Hematopoietic multipotent progenitor cell (in vitro differentiated cells): ENCODE data around the gene GLT8D1. TPM values are rescaled to one million over a fixed set of nuclear protein-coding genes. Genes with fewer than 3 reads are reported as not detected.

Experiments used
- DNase-seq, 3 donors: peaks; one replicate each; pipeline ENCODE4 v3.0.0-alpha.2; 2011 to 2015; ENCODE audit warnings: low read depth in 2 of 3, low spot score in 2 of 3
- total RNA-seq: library from RNA; depleted of rRNA; stranded (reverse); fragments of >200 nt; gene quantifications from one replicate; pipeline ENCODE4 v1.2.3, GENCODE V29; 2012

GLT8D1 gene
- total RNA-seq, 1 donor: 31.0 TPM

DNA sequence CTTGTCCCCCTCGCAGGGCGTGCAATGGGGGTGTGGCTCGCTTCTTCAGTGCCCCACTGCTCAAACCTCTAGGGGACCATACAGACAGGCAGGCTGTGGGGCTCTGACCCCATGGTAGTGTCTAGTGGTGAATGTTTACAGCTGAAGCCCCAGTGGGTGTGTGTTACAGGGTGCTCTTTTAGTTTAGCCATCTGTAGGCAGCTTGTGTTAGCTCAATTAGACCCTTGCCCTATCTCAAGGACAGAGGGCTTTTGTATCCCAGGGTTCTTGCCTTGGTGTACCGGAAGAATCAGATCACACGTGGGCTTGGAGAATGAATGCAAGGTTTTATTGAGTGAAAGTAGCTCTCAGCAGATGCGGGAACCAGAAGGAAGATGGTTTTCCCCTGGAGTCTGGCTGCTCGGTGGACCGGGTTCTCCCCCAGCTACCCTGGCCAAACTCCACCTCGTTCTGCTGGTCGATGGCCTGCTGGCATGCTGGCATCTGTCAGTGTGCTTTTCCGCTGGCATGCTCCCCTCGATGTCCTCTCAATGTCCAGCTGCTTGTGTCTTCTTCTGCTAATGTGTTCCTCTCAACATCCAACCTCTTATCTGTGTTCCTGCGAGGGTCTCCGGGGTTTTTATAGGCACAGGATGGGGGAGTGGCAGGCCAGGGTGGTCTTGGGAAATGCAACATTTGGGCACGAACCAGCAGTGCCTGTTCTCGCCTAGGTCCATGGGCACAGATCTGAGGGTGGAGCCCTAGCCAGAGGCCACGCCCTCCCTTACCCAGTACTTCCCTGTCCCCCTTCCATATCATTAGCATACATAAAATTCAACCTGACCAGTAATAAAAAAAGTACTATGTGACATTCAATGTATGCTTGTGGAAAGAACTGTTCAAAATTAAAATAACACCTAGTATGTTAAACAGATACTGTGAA lies 7.0 kb upstream of the GLT8D1 start:
- DNase-seq: no peak

DNA sequence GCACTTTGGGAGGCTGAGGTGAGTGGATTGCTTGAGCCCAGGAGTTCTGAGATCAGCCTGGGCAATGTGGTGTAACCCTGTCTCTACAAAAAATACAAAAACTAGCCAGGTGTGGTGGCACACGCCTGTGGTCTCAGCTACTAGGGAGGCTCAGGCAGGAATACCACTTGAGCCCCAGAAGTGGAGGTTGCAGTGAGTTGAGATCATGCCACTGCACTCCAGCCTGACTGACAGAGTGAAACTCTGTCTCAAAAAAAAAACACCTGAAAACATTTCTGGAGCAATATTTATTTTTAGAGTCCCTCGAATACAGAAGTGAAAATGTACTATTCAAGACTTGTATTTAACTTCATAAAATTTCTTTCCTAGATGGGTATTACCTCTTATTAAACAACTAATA lies 4.9 kb upstream of the GLT8D1 start:
- DNase-seq: no peak

DNA sequence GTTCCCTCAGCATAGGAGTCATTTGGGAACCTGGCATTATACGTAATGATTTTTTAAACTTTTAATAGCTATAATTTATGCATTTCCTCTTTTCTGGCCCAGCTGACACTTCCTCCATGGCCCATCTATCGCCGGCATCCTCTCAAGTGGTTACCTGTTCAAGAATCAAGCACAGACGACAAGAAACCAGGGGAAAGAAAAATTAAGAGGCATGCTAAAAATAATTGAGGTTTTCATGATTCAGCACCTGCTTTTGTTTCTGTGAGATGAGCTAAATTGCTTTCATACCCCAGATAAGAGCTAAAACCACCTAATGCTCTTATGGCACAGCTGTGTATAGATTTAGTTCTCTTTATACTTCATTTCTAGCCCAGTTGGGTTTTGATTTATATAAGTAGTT lies 2.0 kb upstream of the GLT8D1 start:
- peak in 2 of 3 donors; percentile 56 to 86 for DNase-seq

DNA sequence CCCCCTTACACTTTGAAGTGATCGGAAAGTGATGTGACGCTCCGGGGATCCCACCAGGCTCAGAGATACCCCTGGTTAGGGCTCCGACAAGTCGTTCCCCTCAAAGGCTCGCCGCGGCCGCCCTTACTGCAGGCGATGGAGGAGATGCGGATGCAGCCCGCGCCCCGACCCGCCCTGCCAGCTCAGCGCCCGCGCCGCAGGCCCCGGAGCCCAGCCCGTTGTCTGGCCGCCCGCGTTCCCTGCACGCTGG lies 228 bp downstream of the GLT8D1 start:
- no peak for DNase-seq

GRCh38 chr3:52704611-52705437 lies 767 bp downstream of the GLT8D1 start:
- DNase-seq: no peak

GRCh38 chr3:52703341-52703740 lies 2.2 kb downstream of the GLT8D1 start:
- no peak for DNase-seq

- no peak for DNase-seq
Measured at GRCh38 chr3:52697632-52697965, 8.0 kb downstream of the GLT8D1 start.

DNA sequence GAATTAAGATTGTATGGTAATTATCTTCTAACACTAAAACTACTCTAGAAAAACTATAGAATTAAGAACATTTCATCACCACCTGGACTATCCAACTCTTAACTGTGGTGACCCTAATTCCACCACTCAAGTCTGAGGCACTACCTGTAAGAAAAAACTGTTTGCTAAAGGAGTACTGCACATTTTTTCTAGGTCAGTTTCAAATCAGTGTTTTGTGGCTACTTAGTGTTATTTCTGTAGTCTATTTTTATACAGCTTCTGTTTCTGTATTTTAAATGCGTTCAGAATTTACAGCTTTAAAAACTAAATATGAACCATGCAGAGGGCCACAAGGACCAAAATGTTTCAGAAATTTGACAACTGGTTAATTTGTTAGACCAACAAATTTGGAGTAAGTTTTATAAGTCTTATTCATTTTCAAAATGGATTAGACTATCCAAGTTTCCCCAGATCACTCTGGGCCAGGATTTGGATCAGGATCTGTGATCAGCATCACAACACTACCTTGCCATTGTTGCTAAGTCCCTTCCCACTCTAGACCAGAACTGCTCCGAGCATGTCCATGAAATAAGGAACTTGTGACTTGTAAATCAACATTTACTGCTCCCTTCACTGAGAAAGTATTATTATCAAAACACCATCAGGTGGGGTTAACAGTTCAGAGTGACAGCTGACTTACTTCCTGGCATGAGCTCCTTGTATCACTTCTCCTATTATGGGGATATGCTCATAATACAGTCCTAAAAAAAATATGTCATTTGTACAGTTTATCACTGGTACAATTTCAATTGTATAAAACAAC lies 8.6 kb downstream of the GLT8D1 start:
- DNase-seq: no peak

- DNase-seq: no peak
Measured at GRCh38 chr3:52695798-52696671, 9.6 kb downstream of the GLT8D1 start.

- no peak for DNase-seq
Measured at GRCh38 chr3:52694528-52695189, 10.9 kb downstream of the GLT8D1 start.

DNA sequence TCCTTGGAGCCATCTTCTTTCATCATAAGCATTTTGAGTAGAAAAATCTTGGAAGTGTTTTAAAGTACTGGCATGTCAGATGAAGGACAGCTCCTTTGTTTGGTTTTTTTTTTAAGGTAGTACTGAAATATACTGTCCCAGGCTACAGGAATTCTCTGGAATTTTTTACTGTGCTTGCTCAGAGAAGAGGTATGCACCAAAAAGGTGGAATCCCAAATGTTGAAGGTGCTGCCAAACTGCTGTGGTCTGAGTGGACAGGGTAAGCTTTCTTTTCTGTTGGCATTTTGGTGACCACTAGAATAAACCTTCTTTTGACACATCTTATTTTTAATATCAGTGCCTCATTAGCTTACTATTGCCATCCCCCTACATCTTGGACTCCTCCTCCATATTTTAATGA lies 12.5 kb downstream of the GLT8D1 start:
- no peak for DNase-seq

- DNase-seq: no peak
Measured at GRCh38 chr3:52690560-52690959, 15.0 kb downstream of the GLT8D1 start.

DNA sequence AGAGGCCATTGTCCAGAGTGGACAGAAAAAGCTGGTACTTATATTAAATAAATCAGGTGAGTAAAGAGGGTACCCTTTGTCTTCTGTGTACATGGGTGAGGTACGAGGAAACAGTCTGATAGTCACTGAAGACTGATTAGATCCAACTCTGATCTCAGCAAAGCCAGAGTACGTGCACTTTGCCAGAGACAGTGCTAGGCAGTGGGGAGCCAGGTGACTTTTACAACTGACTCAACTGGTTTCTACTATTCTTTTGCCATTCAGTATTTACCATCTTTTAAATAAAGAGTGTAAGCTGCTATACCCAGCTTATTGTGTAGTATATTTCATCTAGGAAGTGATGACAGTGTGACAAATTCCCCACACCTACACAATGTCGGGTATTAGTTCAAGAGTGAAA lies 16.4 kb downstream of the GLT8D1 start:
- no peak for DNase-seq

DNA sequence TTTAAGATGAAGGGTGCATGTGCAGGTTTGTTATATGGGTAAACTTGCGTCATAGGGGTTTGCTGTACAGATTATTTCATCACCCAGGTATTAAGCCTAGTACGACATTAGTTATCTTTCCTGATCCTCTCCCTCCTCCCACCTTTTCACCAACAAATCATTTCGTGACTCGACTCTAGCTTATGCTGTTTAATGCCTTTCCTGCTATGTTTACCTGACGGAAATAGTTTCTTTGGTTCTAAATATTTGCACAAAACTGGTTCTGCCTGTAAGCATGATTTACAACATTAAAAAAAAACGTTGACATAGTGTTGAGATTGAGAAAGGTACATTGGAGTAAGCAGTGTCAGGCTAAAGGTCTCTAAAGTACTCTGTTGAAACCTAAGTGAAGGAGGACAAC lies 17.3 kb downstream of the GLT8D1 start:
- no peak for DNase-seq

DNA sequence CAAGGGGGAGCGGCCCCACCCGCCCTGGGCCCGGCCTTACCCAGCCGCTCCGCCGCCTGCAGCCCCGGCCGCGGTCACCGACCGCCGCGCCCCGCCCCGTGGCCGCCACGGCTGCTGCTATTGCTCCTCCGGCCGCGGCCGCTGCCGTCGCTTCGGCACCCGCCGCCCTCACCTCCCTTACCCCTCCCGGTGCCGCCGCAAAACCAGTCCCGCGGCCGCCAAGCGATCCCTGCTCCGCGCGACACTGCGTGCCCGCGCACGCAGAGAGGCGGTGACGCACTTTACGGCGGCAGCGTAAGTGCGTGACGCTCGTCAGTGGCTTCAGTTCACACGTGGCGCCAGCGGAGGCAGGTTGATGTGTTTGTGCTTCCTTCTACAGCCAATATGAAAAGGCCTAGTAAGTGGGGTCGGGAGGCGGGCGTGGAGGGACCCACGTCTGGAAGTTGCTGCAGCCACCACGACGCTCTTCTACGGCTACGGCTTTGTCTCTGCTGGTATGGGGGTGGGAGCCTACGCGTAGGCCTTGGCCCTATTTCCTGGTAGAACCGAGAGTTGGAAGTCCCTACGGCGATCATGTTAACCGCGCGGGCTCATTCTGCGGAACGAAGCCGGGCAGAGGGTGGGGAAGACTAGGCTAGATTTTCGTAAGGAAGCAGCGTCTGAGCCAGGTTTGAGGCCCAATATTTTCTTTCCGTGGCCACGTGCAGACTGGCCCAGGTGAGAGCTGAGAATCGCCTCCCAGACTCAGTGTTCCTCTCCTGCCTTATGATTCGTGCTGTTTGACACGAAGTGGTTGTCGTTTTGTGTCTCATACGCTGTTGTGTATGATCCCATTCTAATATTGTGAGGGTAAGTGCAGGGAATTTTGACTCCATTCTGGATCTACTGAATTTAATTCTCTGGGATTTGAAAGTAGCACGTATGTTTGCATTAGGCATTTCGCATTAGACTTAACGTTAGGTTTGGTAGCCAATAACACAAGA lies 19.6 kb downstream of the GLT8D1 start, which contains the start of the genes GNL3 and PBRM1:
Gene GNL3 (plus strand): TSS at position 324 of the 983 bp plus-strand sequence. CDS start 61 bp downstream, at position 385.
Gene PBRM1 (minus strand): TSS at position 205 of the 983 bp plus-strand sequence.
- peak; percentile 89 to 97 (median 95) for DNase-seq

DNA sequence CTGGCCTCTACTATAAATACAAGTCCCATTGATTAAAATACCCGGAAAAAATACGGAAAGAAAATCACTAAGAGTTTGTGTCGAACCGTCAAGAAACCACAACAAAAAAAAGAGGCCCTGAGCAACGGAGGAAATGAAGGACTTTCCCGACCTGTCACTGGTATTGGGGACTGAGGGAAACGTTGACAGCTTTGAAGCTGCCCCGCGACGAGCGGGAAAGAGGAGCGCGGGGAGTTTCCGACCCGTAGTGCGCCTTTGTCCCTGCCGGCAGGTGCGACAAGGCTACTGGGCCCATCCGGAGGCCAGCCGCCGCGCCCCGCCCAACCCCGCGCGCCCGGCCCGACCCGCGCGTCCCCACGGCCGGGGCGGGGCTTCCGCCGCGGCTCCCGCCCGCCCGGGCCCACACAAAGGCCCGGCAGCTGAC lies 20.3 kb downstream of the GLT8D1 start:
- peak; percentile 54 to 78 (median 78) for DNase-seq

DNA sequence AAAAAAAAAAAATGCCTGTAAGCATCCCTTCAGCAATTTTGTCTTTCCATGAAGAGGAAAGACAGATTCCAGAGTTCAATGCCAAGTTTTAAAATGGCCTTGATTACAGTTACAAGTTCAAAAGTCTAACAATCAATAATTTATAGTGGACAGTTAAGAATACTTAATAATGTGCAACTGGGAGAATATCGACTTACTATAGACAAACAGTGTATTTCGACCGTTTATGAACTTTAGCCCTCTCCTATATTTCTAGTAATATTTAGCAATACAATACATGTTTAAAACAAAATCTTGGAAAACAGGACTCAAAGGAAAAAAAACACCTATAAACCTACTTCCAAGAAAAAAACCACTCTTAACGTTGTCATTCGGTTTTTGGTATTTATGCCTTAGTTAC lies 21.4 kb downstream of the GLT8D1 start:
- no peak for DNase-seq

- DNase-seq: no peak
Measured at GRCh38 chr3:52683611-52684010, 22.0 kb downstream of the GLT8D1 start.
